Type B pancreatic cell (in vitro differentiated cells): ENCODE results near the gene ADA. TPM values are rescaled to one million over a fixed set of nuclear protein-coding genes. Genes with fewer than 3 reads are reported as not detected.

Experiments
- DNase-seq: peaks from one replicate; pipeline ENCODE4 v3.0.0; 2021; ENCODE audit warnings: mixed read lengths; ENCODE audit not compliant: unreplicated experiment; ENCODE audit errors: extremely low spot score
- H3K27ac Mint-ChIP-seq: 2 replicates; pipeline ENCODE4 v1.8.0; 2021; ENCODE audit warnings: mild to moderate bottlenecking, mixed read lengths
- H3K27me3 Mint-ChIP-seq: 2 replicates; pipeline ENCODE4 v1.8.0; 2021; ENCODE audit warnings: mixed read lengths
- H3K36me3 Mint-ChIP-seq: 2 replicates; pipeline ENCODE4 v1.8.0; 2021; ENCODE audit warnings: mixed read lengths
- H3K4me1 Mint-ChIP-seq: one replicate; pipeline ENCODE4 v1.8.0; 2021; ENCODE audit warnings: mixed read lengths; ENCODE audit not compliant: unreplicated experiment
- H3K4me3 Mint-ChIP-seq: 2 replicates; pipeline ENCODE4 v1.8.0; 2021; ENCODE audit warnings: mild to moderate bottlenecking, mixed read lengths
- H3K9me3 Mint-ChIP-seq: 2 replicates; pipeline ENCODE4 v1.8.0; 2021; ENCODE audit warnings: mixed read lengths
- total RNA-seq: library from RNA; stranded (reverse); gene quantifications from 2 replicates; pipeline ENCODE4 v1.2.1, GENCODE V29; 2021; ENCODE audit warnings: low replicate concordance
- TF ChIP-seq, protein P1 (sequence below): fragments of 200-600 bp; sonication (generic); conservative IDR thresholded peaks from 2 replicates; pipeline ENCODE4 v1.5.0; 2021; ENCODE audit warnings: antibody characterized with exemption, mild to moderate bottlenecking

Gene ADA
- total RNA-seq, 1 donor from 2014 or later: 15.1 TPM

GRCh38 chr20:44642203-44643153 lies 9.0 kb downstream of the ADA start:
- no peaks in the 10 kb centered on the region for H3K9me3 Mint-ChIP-seq
- peak overlapping the region; percentile 68 for H3K4me3 Mint-ChIP-seq
- TF ChIP-seq, protein P1, sequence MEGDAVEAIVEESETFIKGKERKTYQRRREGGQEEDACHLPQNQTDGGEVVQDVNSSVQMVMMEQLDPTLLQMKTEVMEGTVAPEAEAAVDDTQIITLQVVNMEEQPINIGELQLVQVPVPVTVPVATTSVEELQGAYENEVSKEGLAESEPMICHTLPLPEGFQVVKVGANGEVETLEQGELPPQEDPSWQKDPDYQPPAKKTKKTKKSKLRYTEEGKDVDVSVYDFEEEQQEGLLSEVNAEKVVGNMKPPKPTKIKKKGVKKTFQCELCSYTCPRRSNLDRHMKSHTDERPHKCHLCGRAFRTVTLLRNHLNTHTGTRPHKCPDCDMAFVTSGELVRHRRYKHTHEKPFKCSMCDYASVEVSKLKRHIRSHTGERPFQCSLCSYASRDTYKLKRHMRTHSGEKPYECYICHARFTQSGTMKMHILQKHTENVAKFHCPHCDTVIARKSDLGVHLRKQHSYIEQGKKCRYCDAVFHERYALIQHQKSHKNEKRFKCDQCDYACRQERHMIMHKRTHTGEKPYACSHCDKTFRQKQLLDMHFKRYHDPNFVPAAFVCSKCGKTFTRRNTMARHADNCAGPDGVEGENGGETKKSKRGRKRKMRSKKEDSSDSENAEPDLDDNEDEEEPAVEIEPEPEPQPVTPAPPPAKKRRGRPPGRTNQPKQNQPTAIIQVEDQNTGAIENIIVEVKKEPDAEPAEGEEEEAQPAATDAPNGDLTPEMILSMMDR: no peak
- peaks cover 6% of the 10 kb centered on the region for H3K36me3 Mint-ChIP-seq
- peaks cover 52% of the 10 kb centered on the region for H3K4me1 Mint-ChIP-seq
- no peak for DNase-seq
- no peaks in the 10 kb centered on the region for H3K27me3 Mint-ChIP-seq
- H3K27ac Mint-ChIP-seq: peak overlapping the region; percentile 80

- Mint-ChIP-seq H3K27me3 (no peaks in the 10 kb centered on the region), H3K27ac (no peak overlapping the region), H3K4me3 (no peak overlapping the region), H3K9me3 (no peaks in the 10 kb centered on the region), H3K4me1 (peaks cover 48% of the 10 kb centered on the region), H3K36me3 (peaks cover 6% of the 10 kb centered on the region)
- no peak for DNase-seq
- TF ChIP-seq, protein P1: no peak
Measured at GRCh38 chr20:44641325-44641724, 10.2 kb downstream of the ADA start.

GRCh38 chr20:44640522-44640921 lies 11.0 kb downstream of the ADA start:
- H3K4me1 Mint-ChIP-seq: peaks cover 41% of the 10 kb centered on the region
- no peak for DNase-seq
- H3K27ac Mint-ChIP-seq: no peak overlapping the region
- no peaks in the 10 kb centered on the region for H3K27me3 Mint-ChIP-seq
- TF ChIP-seq, protein P1: no peak
- H3K4me3 Mint-ChIP-seq: no peak overlapping the region
- peaks cover 6% of the 10 kb centered on the region for H3K36me3 Mint-ChIP-seq
- H3K9me3 Mint-ChIP-seq: no peaks in the 10 kb centered on the region

DNA sequence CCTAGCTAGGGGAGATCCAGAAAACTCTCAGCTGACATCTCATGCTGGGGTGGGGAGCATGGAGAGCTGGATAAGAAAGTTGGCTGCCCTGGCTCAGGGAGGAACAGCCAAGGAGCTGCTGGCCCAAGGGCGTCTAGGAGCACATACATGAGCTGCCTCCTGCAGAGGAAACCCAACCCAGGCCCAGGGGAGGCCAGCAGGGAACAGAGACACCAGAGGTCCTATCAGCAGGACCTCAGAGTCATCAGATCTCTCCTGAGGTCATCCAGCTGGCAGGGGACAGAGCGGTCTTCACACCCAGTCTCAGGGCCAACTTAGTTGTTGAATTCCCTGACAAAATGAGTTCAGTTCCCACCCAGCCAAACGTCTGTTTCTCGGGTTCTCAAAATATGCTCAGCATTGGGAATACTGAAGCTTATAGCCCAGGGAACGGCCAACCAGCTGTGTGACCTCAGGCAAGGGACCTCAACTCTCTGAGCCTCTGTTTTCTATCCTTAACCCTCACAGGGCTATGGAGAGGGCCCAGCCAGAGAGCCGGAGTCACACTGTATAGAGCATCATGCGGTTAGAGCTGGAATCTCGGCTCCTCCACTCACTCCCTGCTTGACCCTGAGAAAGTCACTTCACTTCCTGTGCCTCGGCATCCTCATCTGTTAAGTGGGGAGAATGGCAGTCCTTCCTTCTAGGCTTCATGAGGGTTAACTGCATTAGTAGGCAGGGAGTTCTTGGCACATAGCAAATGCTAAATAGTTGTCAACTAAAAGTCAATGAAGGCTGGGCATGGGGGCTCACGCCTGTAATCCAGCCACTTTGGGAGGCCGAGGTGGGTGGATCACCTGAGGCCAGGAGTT lies 13.8 kb downstream of the ADA start:
- H3K27me3 Mint-ChIP-seq: no peaks in the 10 kb centered on the region
- H3K4me3 Mint-ChIP-seq: no peak overlapping the region
- H3K36me3 Mint-ChIP-seq: peaks cover 6% of the 10 kb centered on the region
- H3K9me3 Mint-ChIP-seq: no peaks in the 10 kb centered on the region
- TF ChIP-seq, protein P1: no peak
- H3K27ac Mint-ChIP-seq: no peak overlapping the region
- no peak for DNase-seq
- peaks cover 27% of the 10 kb centered on the region for H3K4me1 Mint-ChIP-seq

DNA sequence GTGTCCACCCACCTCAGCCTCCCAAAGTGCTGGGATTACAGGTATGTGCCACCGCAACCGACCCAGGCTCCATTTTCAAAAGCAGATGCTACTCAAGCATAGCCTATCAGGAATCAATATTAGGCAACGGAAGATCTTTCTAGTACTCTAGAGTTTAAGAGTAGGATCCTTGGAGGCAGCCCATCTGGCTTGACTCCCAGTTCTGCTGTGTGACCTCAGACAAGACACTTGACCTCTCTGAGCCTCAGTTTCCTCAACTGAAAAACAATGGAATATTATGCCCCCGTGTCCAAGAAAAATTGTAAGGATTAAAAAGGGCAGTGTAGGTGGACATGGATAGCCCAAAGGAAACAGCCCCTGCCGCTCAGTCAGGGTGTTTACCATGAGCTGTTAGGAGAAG lies 14.5 kb downstream of the ADA start:
- Mint-ChIP-seq H3K27ac (no peak overlapping the region), H3K36me3 (peaks cover 6% of the 10 kb centered on the region), H3K9me3 (no peaks in the 10 kb centered on the region), H3K4me1 (peaks cover 23% of the 10 kb centered on the region), H3K4me3 (no peak overlapping the region), H3K27me3 (no peaks in the 10 kb centered on the region)
- no peak for DNase-seq
- TF ChIP-seq, protein P1: no peak
